ENCODE data around the gene UBE2D2.
"Not testable (repeated sequence)": the region's sequence is repeated elsewhere in the genome, so short reads cannot be mapped to it uniquely, and the experiment has no call there.

UBE2D2 gene

GRCh38 chr5:139550051-139550872 lies 10.9 kb upstream of the UBE2D2 start:
- 95% methylated on average over 12 of the region's 12 CpGs for WGBS, 2 experiments

GRCh38 chr5:139551191-139551889 lies 9.8 kb upstream of the UBE2D2 start:
- H3K4me1 ChIP-seq (ENCODE audit: control insufficient read depth, insufficient read depth, low read length): no peaks in the 10 kb centered on the region
- no peaks in the 10 kb centered on the region for H3K36me3 ChIP-seq (ENCODE audit: control insufficient read depth, insufficient read depth, low read length)
- no peaks in the 10 kb centered on the region for H3K9me3 ChIP-seq (ENCODE audit: control insufficient read depth, low read length)
- WGBS, 2 experiments: 85 to 90% methylated on average over 2 of the region's 2 CpGs
- H3K27ac ChIP-seq (ENCODE audit: insufficient read depth, low read depth, low read length, poor library complexity, severe bottlenecking): no peak overlapping the region
- H3K27me3 ChIP-seq (ENCODE audit: control insufficient read depth, insufficient read depth, low read length, poor library complexity, severe bottlenecking): no peaks in the 10 kb centered on the region
- no peak overlapping the region for H3K4me3 ChIP-seq (ENCODE audit: insufficient read depth, low read depth, low read length)

More at GRCh38 chr5:139550051-139550872, 10.9 kb upstream of the UBE2D2 start:
- not testable (repeated sequence) for H3K4me3 ChIP-seq (ENCODE audit: insufficient read depth, low read depth, low read length); H3K4me1 ChIP-seq (ENCODE audit: control insufficient read depth, insufficient read depth, low read length); H3K27ac ChIP-seq (ENCODE audit: insufficient read depth, low read depth, low read length, poor library complexity, severe bottlenecking); H3K36me3 ChIP-seq (ENCODE audit: control insufficient read depth, insufficient read depth, low read length); H3K9me3 ChIP-seq (ENCODE audit: control insufficient read depth, low read length); H3K27me3 ChIP-seq (ENCODE audit: control insufficient read depth, insufficient read depth, low read length, poor library complexity, severe bottlenecking)

GRCh38 chr5:139552893-139553575 lies 8.1 kb upstream of the UBE2D2 start:
- no peaks in the 10 kb centered on the region for H3K36me3 ChIP-seq (ENCODE audit: control insufficient read depth, insufficient read depth, low read length)
- WGBS, 2 experiments: 95 to 96% methylated on average over 11 of the region's 11 CpGs
- no peaks in the 10 kb centered on the region for H3K27me3 ChIP-seq (ENCODE audit: control insufficient read depth, insufficient read depth, low read length, poor library complexity, severe bottlenecking)
- H3K4me3 ChIP-seq (ENCODE audit: insufficient read depth, low read depth, low read length): no peak overlapping the region
- H3K9me3 ChIP-seq (ENCODE audit: control insufficient read depth, low read length): no peaks in the 10 kb centered on the region
- H3K4me1 ChIP-seq (ENCODE audit: control insufficient read depth, insufficient read depth, low read length): no peaks in the 10 kb centered on the region
- H3K27ac ChIP-seq (ENCODE audit: insufficient read depth, low read depth, low read length, poor library complexity, severe bottlenecking): no peak overlapping the region

- no peak overlapping the region for H3K27ac ChIP-seq (ENCODE audit: insufficient read depth, low read depth, low read length, poor library complexity, severe bottlenecking)
- no peaks in the 10 kb centered on the region for H3K4me1 ChIP-seq (ENCODE audit: control insufficient read depth, insufficient read depth, low read length)
- no peaks in the 10 kb centered on the region for H3K9me3 ChIP-seq (ENCODE audit: control insufficient read depth, low read length)
- no peaks in the 10 kb centered on the region for H3K27me3 ChIP-seq (ENCODE audit: control insufficient read depth, insufficient read depth, low read length, poor library complexity, severe bottlenecking)
- no peak overlapping the region for H3K4me3 ChIP-seq (ENCODE audit: insufficient read depth, low read depth, low read length)
- 84 to 94% methylated on average over 4 of the region's 4 CpGs for WGBS, 2 experiments
- no peaks in the 10 kb centered on the region for H3K36me3 ChIP-seq (ENCODE audit: control insufficient read depth, insufficient read depth, low read length)
These were observed 6.9 kb upstream of the UBE2D2 start for GRCh38 chr5:139554264-139554663.

GRCh38 chr5:139557811-139558210 lies 3.3 kb upstream of the UBE2D2 start:
- Histone ChIP-seq H3K4me1 (ENCODE audit: control insufficient read depth, insufficient read depth, low read length) (peaks cover 1% of the 10 kb centered on the region), H3K27ac (ENCODE audit: insufficient read depth, low read depth, low read length, poor library complexity, severe bottlenecking) (no peak overlapping the region), H3K4me3 (ENCODE audit: insufficient read depth, low read depth, low read length) (no peak overlapping the region), H3K36me3 (ENCODE audit: control insufficient read depth, insufficient read depth, low read length) (no peaks in the 10 kb centered on the region), H3K9me3 (ENCODE audit: control insufficient read depth, low read length) (no peaks in the 10 kb centered on the region), H3K27me3 (ENCODE audit: control insufficient read depth, insufficient read depth, low read length, poor library complexity, severe bottlenecking) (no peaks in the 10 kb centered on the region)
- WGBS, 2 experiments: 95 to 97% methylated on average over 2 of the region's 2 CpGs

GRCh38 chr5:139561655-139562451 lies 714 bp downstream of the UBE2D2 start:
- WGBS, 2 experiments: 0% methylated on average over 57 of the region's 57 CpGs
- Histone ChIP-seq H3K4me3 (ENCODE audit: insufficient read depth, low read depth, low read length) (peak overlapping the region; percentile 92), H3K36me3 (ENCODE audit: control insufficient read depth, insufficient read depth, low read length) (no peaks in the 10 kb centered on the region), H3K4me1 (ENCODE audit: control insufficient read depth, insufficient read depth, low read length) (peaks cover 6% of the 10 kb centered on the region), H3K27me3 (ENCODE audit: control insufficient read depth, insufficient read depth, low read length, poor library complexity, severe bottlenecking) (no peaks in the 10 kb centered on the region), H3K9me3 (ENCODE audit: control insufficient read depth, low read length) (no peaks in the 10 kb centered on the region), H3K27ac (ENCODE audit: insufficient read depth, low read depth, low read length, poor library complexity, severe bottlenecking) (peak overlapping the region; percentile 88)

- H3K4me3 ChIP-seq (ENCODE audit: insufficient read depth, low read depth, low read length): peak overlapping the region; percentile 92
These were observed 1.7 kb downstream of the UBE2D2 start for GRCh38 chr5:139562847-139563246.

GRCh38 chr5:139565411-139566305 lies 4.5 kb downstream of the UBE2D2 start:
- WGBS, 2 experiments: 93 to 98% methylated on average over 6 of the region's 6 CpGs
- no peaks in the 10 kb centered on the region for H3K27me3 ChIP-seq (ENCODE audit: control insufficient read depth, insufficient read depth, low read length, poor library complexity, severe bottlenecking)
- no peak overlapping the region for H3K4me3 ChIP-seq (ENCODE audit: insufficient read depth, low read depth, low read length)
- H3K27ac ChIP-seq (ENCODE audit: insufficient read depth, low read depth, low read length, poor library complexity, severe bottlenecking): no peak overlapping the region
- H3K4me1 ChIP-seq (ENCODE audit: control insufficient read depth, insufficient read depth, low read length): peaks cover 6% of the 10 kb centered on the region
- no peaks in the 10 kb centered on the region for H3K36me3 ChIP-seq (ENCODE audit: control insufficient read depth, insufficient read depth, low read length)
- H3K9me3 ChIP-seq (ENCODE audit: control insufficient read depth, low read length): no peaks in the 10 kb centered on the region

More at GRCh38 chr5:139562847-139563246, 1.7 kb downstream of the UBE2D2 start:
- Histone ChIP-seq H3K36me3 (ENCODE audit: control insufficient read depth, insufficient read depth, low read length) (no peaks in the 10 kb centered on the region), H3K4me1 (ENCODE audit: control insufficient read depth, insufficient read depth, low read length) (peaks cover 6% of the 10 kb centered on the region), H3K27ac (ENCODE audit: insufficient read depth, low read depth, low read length, poor library complexity, severe bottlenecking) (no peak overlapping the region), H3K9me3 (ENCODE audit: control insufficient read depth, low read length) (no peaks in the 10 kb centered on the region), H3K27me3 (ENCODE audit: control insufficient read depth, insufficient read depth, low read length, poor library complexity, severe bottlenecking) (no peaks in the 10 kb centered on the region)
- 47 to 55% methylated on average over 5 of the region's 5 CpGs for WGBS, 2 experiments

- H3K4me1 ChIP-seq (ENCODE audit: control insufficient read depth, insufficient read depth, low read length): peaks cover 6% of the 10 kb centered on the region
- 94 to 97% methylated on average over 5 of the region's 5 CpGs for WGBS, 2 experiments
These were observed 5.5 kb downstream of the UBE2D2 start for GRCh38 chr5:139566611-139567010.

More at GRCh38 chr5:139566611-139567010, 5.5 kb downstream of the UBE2D2 start:
- Histone ChIP-seq H3K27ac (ENCODE audit: insufficient read depth, low read depth, low read length, poor library complexity, severe bottlenecking) (no peak overlapping the region), H3K9me3 (ENCODE audit: control insufficient read depth, low read length) (no peaks in the 10 kb centered on the region), H3K27me3 (ENCODE audit: control insufficient read depth, insufficient read depth, low read length, poor library complexity, severe bottlenecking) (no peaks in the 10 kb centered on the region), H3K4me3 (ENCODE audit: insufficient read depth, low read depth, low read length) (no peak overlapping the region), H3K36me3 (ENCODE audit: control insufficient read depth, insufficient read depth, low read length) (no peaks in the 10 kb centered on the region)

Measured in ectodermal cell (in vitro differentiated cells).